Retinal pigment epithelial cell (primary cell): ENCODE results near the gene CENPM.
"Not testable (repeated sequence)": the region's sequence is repeated elsewhere in the genome, so short reads cannot be mapped to it uniquely, and the experiment has no call there.

Experiments used
- DNase-seq: peaks from one replicate; pipeline ENCODE4 v3.0.0-alpha.2; 2010; ENCODE audit warnings: low read depth
- H3K4me3 ChIP-seq: 2 replicates; pipeline ENCODE4 v1.5.1; 2011; ENCODE audit warnings: mild to moderate bottlenecking, low read length, control low read depth, moderate library complexity
- CTCF ChIP-seq: conservative IDR thresholded peaks from 2 replicates; pipeline ENCODE4 v1.5.1; 2011; ENCODE audit warnings: low read depth, low read length, control low read depth, inconsistent platforms

The CENPM gene

GRCh38 chr22:41949297-41949965, 2.5 kb upstream of the CENPM start:
- no peak overlapping the region for H3K4me3 ChIP-seq
- DNase-seq = no peak
- TF ChIP-seq CTCF = no peak

- H3K4me3 ChIP-seq, DNase-seq: not testable (repeated sequence)
Observed at GRCh38 chr22:41948928-41949296, 2.0 kb upstream of the CENPM start.

GRCh38 chr22:41948142-41948541, 1.2 kb upstream of the CENPM start:
- no peak for TF ChIP-seq CTCF
- H3K4me3 ChIP-seq = no peak overlapping the region
- DNase-seq = no peak

DNA sequence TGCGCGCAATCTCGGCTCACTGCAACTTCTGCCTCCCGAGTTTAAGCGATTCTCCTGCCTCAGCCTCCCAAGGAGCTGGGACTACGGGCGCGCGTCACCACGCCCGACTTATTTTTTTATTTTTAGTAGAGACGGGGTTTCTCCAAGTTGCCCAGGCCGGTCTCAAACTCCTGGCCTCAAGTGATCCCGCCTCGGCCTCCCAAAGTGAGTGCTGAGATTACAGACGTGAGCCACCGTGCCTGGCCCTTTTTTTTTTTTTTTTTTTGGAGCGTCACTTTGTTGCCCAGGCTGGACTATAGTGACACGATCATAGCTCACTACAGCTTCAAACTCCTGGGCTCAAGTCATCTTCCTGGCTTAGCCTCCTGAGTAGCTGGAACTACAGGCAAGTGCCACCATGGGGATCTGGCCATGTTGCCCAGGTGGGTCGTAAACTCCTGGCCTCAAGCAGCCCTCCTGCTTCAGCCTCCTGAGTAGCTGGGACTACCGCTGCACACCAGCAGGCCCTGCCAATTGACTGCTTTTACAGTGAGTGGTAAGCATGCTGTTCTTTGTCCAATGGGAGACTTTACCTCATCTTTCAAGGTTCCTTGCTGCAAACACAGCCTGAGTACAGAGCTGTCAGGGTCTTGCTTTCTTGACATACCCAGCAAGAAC, 600 bp upstream of the CENPM start:
- no peak for TF ChIP-seq CTCF
- H3K4me3 ChIP-seq = peak overlapping the region; percentile 85
- no peak for DNase-seq

- no peak for DNase-seq
- no peak for TF ChIP-seq CTCF
- no peak overlapping the region for H3K4me3 ChIP-seq
Observed at GRCh38 chr22:41943661-41944209, 3.2 kb downstream of the CENPM start.

DNA sequence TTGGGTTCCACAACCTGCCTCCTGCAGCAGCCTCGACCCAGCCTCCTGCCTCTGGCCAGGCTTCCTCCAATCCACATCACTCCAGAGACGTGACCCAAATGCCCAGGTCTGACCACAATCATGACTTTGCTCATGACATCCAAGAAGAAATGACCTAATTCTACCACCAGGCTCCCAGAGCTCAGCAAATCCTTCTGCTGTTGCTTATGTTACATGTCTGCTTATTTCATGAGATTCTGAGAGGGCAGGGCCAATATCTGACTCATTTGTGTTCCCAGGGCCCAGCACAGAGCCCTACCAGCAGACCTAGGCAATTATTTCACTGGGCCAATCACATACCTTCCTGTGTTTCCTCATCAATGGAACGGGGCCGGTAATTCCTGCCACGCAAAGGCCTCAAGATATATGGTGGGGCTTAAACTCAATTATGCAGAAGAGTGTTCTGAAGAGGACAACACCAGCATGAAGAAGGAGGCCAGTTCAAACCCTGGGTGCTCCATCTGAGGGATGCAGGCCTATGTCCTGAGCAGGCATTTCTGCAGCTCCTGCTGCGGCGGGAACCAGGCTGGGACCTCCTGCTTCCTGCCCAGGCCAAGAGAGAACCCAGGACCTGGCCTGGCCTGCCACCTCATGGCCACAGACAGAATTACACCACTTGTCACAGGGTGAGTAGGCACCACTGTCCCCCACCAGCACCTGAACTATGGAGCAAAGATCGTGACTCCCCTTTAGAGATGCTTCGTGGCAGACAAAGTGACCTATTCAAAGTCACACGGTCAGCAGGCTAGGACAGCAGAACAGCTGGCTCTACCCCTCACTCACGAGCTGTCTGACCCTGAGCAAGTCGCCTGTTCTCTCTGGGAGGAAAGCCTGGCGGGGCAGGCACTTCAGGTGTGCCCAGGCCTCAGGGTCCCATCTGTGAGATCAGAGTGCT, 5.9 kb downstream of the CENPM start:
- no peak overlapping the region for H3K4me3 ChIP-seq
- TF ChIP-seq CTCF = peak; percentile 82
- DNase-seq = peak; percentile 70
